Endothelial cell of umbilical vein (primary cell): Measurements from ENCODE around the gene TEDC1. TPM values are rescaled to one million over a fixed set of nuclear protein-coding genes. Genes with fewer than 3 reads are reported as not detected.

Experiments used
- BruUV-seq: library from RNA; stranded (reverse); fragments of 400-500 nt; replicated peaks from 2 replicates; lab custom pipeline; 2021; lab: Mats Ljungman, UMichigan
- CTCF ChIA-PET: fragments of 300-600, 350-600 bp; sonication (Branson Sonifier 250); formaldehyde crosslinking; loops from one replicate; lab custom pipeline; 2021; ENCODE audit warnings: antibody characterized with exemption, inconsistent platforms; lab: Charles Lee
- POLR2A ChIA-PET: fragments of 300-600, 350-600 bp; sonication (Branson Sonifier 250); formaldehyde crosslinking; loops from one replicate; lab custom pipeline; 2021; ENCODE audit warnings: antibody characterized with exemption, inconsistent platforms; lab: Charles Lee
- DNase-seq: peaks from one replicate; pipeline ENCODE4 v3.0.0-alpha.2; 2011; ENCODE audit warnings: low read depth, low spot score
- FAIRE-seq: peaks from 2 replicates; lab custom pipeline; 2011; peaks lifted over from hg19 to GRCh38; lab: Jason Lieb, UNC
- H2AFZ ChIP-seq: 2 replicates; pipeline ENCODE4 v1.6.0; 2012; ENCODE audit warnings: low read depth, low read length, control low read depth, inconsistent platforms
- H3K27ac ChIP-seq: 2 replicates; pipeline ENCODE4 v1.5.1; 2011; ENCODE audit warnings: low read depth, mild to moderate bottlenecking, control low read depth, low read length, moderate library complexity; ENCODE audit not compliant: insufficient read depth
- H3K27me3 ChIP-seq, 2 experiments: 2 replicates each; pipeline versions ENCODE4 v1.6.0 to v1.6.1; 2011; ENCODE audit warnings: low read length in 2 of 2, mixed read lengths in 1 of 2; ENCODE audit not compliant: control insufficient read depth in 2 of 2, insufficient read depth in 2 of 2
- H3K36me3 ChIP-seq, 2 experiments: 2 replicates in 1 of 2; 3 replicates in 1 of 2; pipeline ENCODE4 v1.5.1; 2011; ENCODE audit warnings: low read length in 2 of 2, mild to moderate bottlenecking in 1 of 2, moderate library complexity in 1 of 2; ENCODE audit not compliant: control insufficient read depth in 2 of 2, insufficient read depth in 2 of 2; ENCODE audit errors: extremely low read depth in 1 of 2
- H3K4me1 ChIP-seq: 3 replicates; pipeline ENCODE4 v1.5.1; 2011; ENCODE audit warnings: mild to moderate bottlenecking, low read length; ENCODE audit not compliant: control insufficient read depth, insufficient read depth; ENCODE audit errors: extremely low read depth
- H3K4me2 ChIP-seq: 2 replicates; pipeline ENCODE4 v1.6.1; 2011; ENCODE audit warnings: low read length, control low read depth, mixed read lengths; ENCODE audit not compliant: insufficient read depth
- H3K4me3 ChIP-seq, 3 experiments: fragments of 200-600 bp in 1 of 3; sonication (generic), shearing (Covaris generic) in 1 of 3; replicated peaks in 1 of 3; 2 replicates each; pipeline ENCODE4 v1.5.1; 2011 to 2016; ENCODE audit warnings: control low read depth in 3 of 3, low read length in 3 of 3, mild to moderate bottlenecking in 2 of 3, inconsistent platforms in 1 of 3, low read depth in 1 of 3, moderate library complexity in 1 of 3; ENCODE audit not compliant: insufficient read depth in 1 of 3
- H3K79me2 ChIP-seq: 2 replicates; pipeline ENCODE4 v1.6.0; 2012; ENCODE audit warnings: low read length, inconsistent platforms; ENCODE audit not compliant: control insufficient read depth, insufficient read depth
- H3K9ac ChIP-seq: replicated peaks from 2 replicates; pipeline ENCODE3; 2011; ENCODE audit warnings: low read length, control low read depth; ENCODE audit not compliant: insufficient read depth; ENCODE audit errors: extremely low read depth
- H3K9me1 ChIP-seq: replicated peaks from 3 replicates; pipeline ENCODE4 v1.6.0; 2011; ENCODE audit warnings: mild to moderate bottlenecking, low read length; ENCODE audit not compliant: control insufficient read depth, insufficient read depth; ENCODE audit errors: extremely low read depth
- H3K9me3 ChIP-seq: replicated peaks from 2 replicates; pipeline ENCODE4 v1.5.1; 2012; ENCODE audit warnings: low read length, inconsistent platforms; ENCODE audit not compliant: control insufficient read depth, insufficient read depth
- H4K20me1 ChIP-seq: replicated peaks from 2 replicates; pipeline ENCODE3; 2011; ENCODE audit warnings: mild to moderate bottlenecking, low read length; ENCODE audit not compliant: control insufficient read depth, insufficient read depth; ENCODE audit errors: extremely low read depth
- EZH2 ChIP-seq: IDR thresholded peaks from 2 replicates; pipeline ENCODE4 v1.6.1; 2012; ENCODE audit warnings: borderline replicate concordance, low read depth, mild to moderate bottlenecking, moderate library complexity, low read length, inconsistent platforms; ENCODE audit not compliant: severe bottlenecking
- FOS ChIP-seq: IDR thresholded peaks from 2 replicates; pipeline ENCODE4 v1.6.1; 2011; ENCODE audit warnings: mild to moderate bottlenecking, low read length, moderate library complexity, borderline replicate concordance; ENCODE audit not compliant: insufficient read depth
- GATA2 ChIP-seq: IDR thresholded peaks from 2 replicates; pipeline ENCODE4 v1.7.0; 2011; ENCODE audit warnings: low read depth, mild to moderate bottlenecking, moderate library complexity, mixed read lengths, low read length; ENCODE audit not compliant: insufficient read length, insufficient read depth
- JUN ChIP-seq: IDR thresholded peaks from 2 replicates; pipeline ENCODE4 v1.6.1; 2011; ENCODE audit warnings: borderline replicate concordance, low read depth; ENCODE audit not compliant: insufficient read length, insufficient read depth
- MYC ChIP-seq: IDR thresholded peaks from one replicate; pipeline ENCODE4 v1.6.1; 2011; ENCODE audit warnings: mild to moderate bottlenecking, low read depth, low read length
- POLR2A ChIP-seq: IDR thresholded peaks from 2 replicates; pipeline ENCODE4 v1.6.1; 2012; ENCODE audit warnings: low read depth, mild to moderate bottlenecking, control low read depth, low read length
- POLR2AphosphoS5 ChIP-seq: IDR thresholded peaks from 2 replicates; pipeline ENCODE4 v1.6.1; 2012; ENCODE audit warnings: low read depth, mild to moderate bottlenecking, control low read depth, low read length, moderate library complexity; ENCODE audit not compliant: insufficient read depth
- dilution Hi-C: fragments of 300-500 bp; cut with MboI; formaldehyde crosslinking; loops from one replicate; pipeline ENCODE4 v1.15.0; 2019; ENCODE audit warnings: low sequenced_read_pairs; ENCODE audit not compliant: extremely low pct_ligation_motif_present
- intact Hi-C: fragments of 100-400 bp; cut with micrococcal nuclease; formaldehyde crosslinking; loops from one replicate; pipeline ENCODE4 v1.10.0; 2022
- polyA plus RNA-seq, 4 experiments: library from polyadenylated mRNA; depleted of rRNA in 3 of 4; stranded (reverse) in 3 of 4; unstranded in 1 of 4; fragments of >200 nt; gene quantifications; 2 replicates each; pipeline versions ENCODE4 v1.2.1 to v1.2.3, GENCODE V29; 2011 to 2012; ENCODE audit warnings: missing spikeins in 1 of 4
- total RNA-seq: library from RNA; stranded (reverse); gene quantifications from 2 replicates; pipeline ENCODE4 v1.2.3, GENCODE V29; 2021
- TF ChIP-seq, protein P1 (sequence below), 2 donors: IDR thresholded peaks; 1 replicate in 1 of 2; 2 replicates in 1 of 2; pipeline ENCODE4 v1.5.1; 2011; ENCODE audit warnings: low read length in 2 of 2, mild to moderate bottlenecking in 2 of 2, moderate library complexity in 2 of 2, control low read depth in 1 of 2, inconsistent platforms in 1 of 2, low read depth in 1 of 2; ENCODE audit not compliant: insufficient read depth in 1 of 2; ENCODE audit errors: extremely low read depth in 1 of 2
- TF ChIP-seq, protein P2 (sequence below): IDR thresholded peaks from 2 replicates; pipeline ENCODE4 v1.6.1; 2011; ENCODE audit not compliant: insufficient read depth, insufficient read length

The TEDC1 gene
- total and polyA plus RNA-seq, 2 donors (not counting 3 experiments of a cell fraction or from before 2014, with no cell fraction given) = 16.5 to 25.3 TPM

DNA sequence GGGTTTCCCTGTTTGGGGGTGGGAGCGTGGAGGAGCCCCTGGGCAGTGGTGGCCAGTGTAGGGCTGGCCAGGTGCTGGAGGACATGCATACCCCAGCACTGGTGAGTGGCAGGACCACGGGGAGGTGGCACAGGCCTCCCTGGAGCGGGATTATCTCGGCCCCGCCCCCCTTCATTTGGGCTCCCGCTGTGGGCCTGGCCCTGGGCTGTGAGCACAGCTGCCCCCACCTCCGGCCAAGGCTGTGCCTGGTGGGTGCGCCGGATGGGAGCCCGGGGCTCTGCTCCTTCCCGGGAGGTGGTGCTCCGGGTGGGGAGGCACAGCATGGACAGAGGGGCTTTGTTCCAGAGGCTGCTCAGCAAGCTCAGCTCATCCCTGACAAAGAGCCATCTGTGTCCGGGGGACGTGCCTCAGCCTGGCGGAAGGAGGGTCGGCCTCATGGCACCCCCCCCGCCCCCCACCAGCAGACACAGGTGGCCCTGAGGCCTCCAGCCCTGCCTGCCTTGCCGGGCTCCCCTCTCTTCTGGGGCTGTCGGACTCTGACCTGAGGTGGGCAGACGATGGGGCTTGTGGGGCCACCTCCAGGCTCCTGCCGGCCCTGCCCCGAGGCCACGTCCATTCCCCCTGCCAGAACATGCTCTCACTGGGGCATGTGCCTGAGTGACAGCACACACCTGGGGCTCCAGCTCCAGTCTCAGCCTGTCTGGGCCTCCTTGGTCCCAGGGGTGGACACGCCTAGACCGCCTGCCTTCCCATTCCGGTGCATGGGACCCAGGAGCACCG lies 8.4 kb downstream of the TEDC1 start:
- dilution Hi-C loops = no loop called here
- DNase-seq (no peak), FAIRE-seq (no peak)
- Histone ChIP-seq H3K4me1 (no peaks in the 10 kb centered on the region), H3K36me3 (no peaks in the 10 kb centered on the region), H3K9ac (no peak overlapping the region), H4K20me1 (no peaks in the 10 kb centered on the region), H2AFZ (no peak overlapping the region), H3K27me3 (no peaks in the 10 kb centered on the region), H3K27ac (no peak overlapping the region), H3K4me2 (no peak overlapping the region), H3K79me2 (no peaks in the 10 kb centered on the region), H3K9me1 (no peaks in the 10 kb centered on the region), H3K9me3 (no peaks in the 10 kb centered on the region), H3K4me3 (no peak overlapping the region)
- TF ChIP-seq MYC = no peak
- no peak for TF ChIP-seq POLR2A
- no peak for TF ChIP-seq FOS
- no peak for TF ChIP-seq JUN
- ChIA-PET CTCF (interaction anchor here (1.0 kb wide), 1 partner anchor 29 kb away, joined by 3 read pairs; no protein-coding TSS in a partner anchor), POLR2A (no interaction called here)
- BruUV-seq = no TSS peak
- intact Hi-C loops = no loop called here

GRCh38 chr14:105500036-105500725 lies 9.1 kb downstream of the TEDC1 start:
- Histone ChIP-seq H3K9me3 (no peaks in the 10 kb centered on the region), H3K9me1 (no peaks in the 10 kb centered on the region), H3K36me3 (no peaks in the 10 kb centered on the region), H3K79me2 (no peaks in the 10 kb centered on the region), H3K4me3 (no peak overlapping the region), H4K20me1 (no peaks in the 10 kb centered on the region), H3K27me3 (no peaks in the 10 kb centered on the region), H3K4me1 (no peaks in the 10 kb centered on the region), H3K27ac (no peak overlapping the region), H2AFZ (no peak overlapping the region), H3K4me2 (no peak overlapping the region), H3K9ac (no peak overlapping the region)
- BruUV-seq = no TSS peak
- DNase-seq (no peak), FAIRE-seq (no peak)
- POLR2A ChIA-PET = no interaction called here
- TF ChIP-seq POLR2AphosphoS5 (no peak), GATA2 (no peak), EZH2 (no peak)
- TF ChIP-seq, protein P1, sequence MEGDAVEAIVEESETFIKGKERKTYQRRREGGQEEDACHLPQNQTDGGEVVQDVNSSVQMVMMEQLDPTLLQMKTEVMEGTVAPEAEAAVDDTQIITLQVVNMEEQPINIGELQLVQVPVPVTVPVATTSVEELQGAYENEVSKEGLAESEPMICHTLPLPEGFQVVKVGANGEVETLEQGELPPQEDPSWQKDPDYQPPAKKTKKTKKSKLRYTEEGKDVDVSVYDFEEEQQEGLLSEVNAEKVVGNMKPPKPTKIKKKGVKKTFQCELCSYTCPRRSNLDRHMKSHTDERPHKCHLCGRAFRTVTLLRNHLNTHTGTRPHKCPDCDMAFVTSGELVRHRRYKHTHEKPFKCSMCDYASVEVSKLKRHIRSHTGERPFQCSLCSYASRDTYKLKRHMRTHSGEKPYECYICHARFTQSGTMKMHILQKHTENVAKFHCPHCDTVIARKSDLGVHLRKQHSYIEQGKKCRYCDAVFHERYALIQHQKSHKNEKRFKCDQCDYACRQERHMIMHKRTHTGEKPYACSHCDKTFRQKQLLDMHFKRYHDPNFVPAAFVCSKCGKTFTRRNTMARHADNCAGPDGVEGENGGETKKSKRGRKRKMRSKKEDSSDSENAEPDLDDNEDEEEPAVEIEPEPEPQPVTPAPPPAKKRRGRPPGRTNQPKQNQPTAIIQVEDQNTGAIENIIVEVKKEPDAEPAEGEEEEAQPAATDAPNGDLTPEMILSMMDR (IDR thresholded peaks at IDR 0.05; ENCODE audit: extremely low read depth in 1 of 2, insufficient read depth in 1 of 2, low read depth in 1 of 2, low read length in 2 of 2) = no peak
- TF ChIP-seq, protein P2, sequence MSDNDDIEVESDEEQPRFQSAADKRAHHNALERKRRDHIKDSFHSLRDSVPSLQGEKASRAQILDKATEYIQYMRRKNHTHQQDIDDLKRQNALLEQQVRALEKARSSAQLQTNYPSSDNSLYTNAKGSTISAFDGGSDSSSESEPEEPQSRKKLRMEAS = no peak
- intact Hi-C loops = no loop called here
- dilution Hi-C loops = no loop called here
- CTCF ChIA-PET = no interaction called here
